ENCODE measurements around the gene GBF1.
A peak's percentile ranks its signal among the peaks of the same experiment; 100 is the strongest.

DNA sequence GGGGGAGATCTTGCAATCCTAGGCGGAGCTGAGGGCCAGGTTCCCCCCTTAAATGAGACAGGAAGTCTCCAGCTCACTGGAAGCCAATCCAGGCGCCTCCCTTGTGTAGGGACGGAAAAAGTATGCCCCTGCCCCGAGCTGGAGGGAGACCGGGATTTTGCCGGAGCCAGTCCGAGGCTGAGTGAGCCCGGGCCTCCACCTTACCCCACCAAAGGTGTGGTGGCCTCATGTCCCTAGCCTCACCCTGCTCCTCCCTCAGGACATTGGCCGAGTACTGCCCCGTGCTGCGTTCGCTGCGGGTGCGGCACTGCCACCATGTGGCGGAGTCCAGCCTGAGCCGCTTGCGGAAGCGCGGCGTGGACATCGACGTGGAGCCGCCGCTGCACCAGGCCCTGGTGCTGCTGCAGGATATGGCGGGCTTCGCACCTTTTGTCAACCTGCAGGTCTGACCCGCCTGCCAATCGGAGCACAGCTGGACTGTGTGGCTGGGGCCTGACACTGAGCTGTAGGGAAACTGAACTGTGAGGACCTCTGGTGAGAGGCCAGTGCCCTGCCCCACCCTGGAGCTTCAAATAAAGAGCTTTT, 177.3 kb downstream of the GBF1 start:
- TF ChIP-seq EP300 (IDR thresholded peaks at IDR 0.05) (no peak), POLR2AphosphoS5 (IDR thresholded peaks at IDR 0.05) (peak; percentile 40 to 93 (median 77)), POLR2A (IDR thresholded peaks at IDR 0.05) (no peak)
- TF ChIP-seq, protein P1, sequence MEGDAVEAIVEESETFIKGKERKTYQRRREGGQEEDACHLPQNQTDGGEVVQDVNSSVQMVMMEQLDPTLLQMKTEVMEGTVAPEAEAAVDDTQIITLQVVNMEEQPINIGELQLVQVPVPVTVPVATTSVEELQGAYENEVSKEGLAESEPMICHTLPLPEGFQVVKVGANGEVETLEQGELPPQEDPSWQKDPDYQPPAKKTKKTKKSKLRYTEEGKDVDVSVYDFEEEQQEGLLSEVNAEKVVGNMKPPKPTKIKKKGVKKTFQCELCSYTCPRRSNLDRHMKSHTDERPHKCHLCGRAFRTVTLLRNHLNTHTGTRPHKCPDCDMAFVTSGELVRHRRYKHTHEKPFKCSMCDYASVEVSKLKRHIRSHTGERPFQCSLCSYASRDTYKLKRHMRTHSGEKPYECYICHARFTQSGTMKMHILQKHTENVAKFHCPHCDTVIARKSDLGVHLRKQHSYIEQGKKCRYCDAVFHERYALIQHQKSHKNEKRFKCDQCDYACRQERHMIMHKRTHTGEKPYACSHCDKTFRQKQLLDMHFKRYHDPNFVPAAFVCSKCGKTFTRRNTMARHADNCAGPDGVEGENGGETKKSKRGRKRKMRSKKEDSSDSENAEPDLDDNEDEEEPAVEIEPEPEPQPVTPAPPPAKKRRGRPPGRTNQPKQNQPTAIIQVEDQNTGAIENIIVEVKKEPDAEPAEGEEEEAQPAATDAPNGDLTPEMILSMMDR (IDR thresholded peaks at IDR 0.05), result peak in 5 of 7 experiments; percentile 72 to 81 (median 76)

Measured in stomach (tissue), 4 donors.